ENCODE measurements around the gene PRR20B. TPM values are rescaled to one million over a fixed set of nuclear protein-coding genes. Genes with fewer than 3 reads are reported as not detected.
"Not testable (repeated sequence)": the region's sequence is repeated elsewhere in the genome, so short reads cannot be mapped to it uniquely, and the experiment has no call there.

Gene PRR20B
- total RNA-seq: not detected

- DNase-seq (ENCODE audit: low spot score): not testable (repeated sequence)
Measured at GRCh38 chr13:57147188-57147587, at the start of gene PRR20B. PRR20B (plus strand) TSS chr13:57147488; CDS start chr13:57147875, 387 bp downstream.

- DNase-seq (ENCODE audit: low spot score): no peak
Measured at GRCh38 chr13:57114945-57115344, 32.3 kb upstream of the PRR20B start.

- no peak for DNase-seq (ENCODE audit: low spot score)
Measured at GRCh38 chr13:57123681-57124080, 23.6 kb upstream of the PRR20B start.

- DNase-seq (ENCODE audit: low spot score): no peak
Measured at GRCh38 chr13:57128909-57129308, 18.4 kb upstream of the PRR20B start.

- no peak for DNase-seq (ENCODE audit: low spot score)
Measured at GRCh38 chr13:57136093-57136492, 11.2 kb upstream of the PRR20B start.

- DNase-seq (ENCODE audit: low spot score): no peak
Measured at GRCh38 chr13:57137585-57137984, 9.7 kb upstream of the PRR20B start.

- DNase-seq (ENCODE audit: low spot score): no peak
Measured at GRCh38 chr13:57138988-57139387, 8.3 kb upstream of the PRR20B start.

GRCh38 chr13:57139781-57140180 lies 7.5 kb upstream of the PRR20B start:
- DNase-seq (ENCODE audit: low spot score): not testable (repeated sequence)

- not testable (repeated sequence) for DNase-seq (ENCODE audit: low spot score)
Measured at GRCh38 chr13:57140235-57140968, 6.9 kb upstream of the PRR20B start, which contains the start of gene PRR20A. PRR20A (plus strand) TSS chr13:57140918; CDS start chr13:57141305, 387 bp downstream.

- DNase-seq (ENCODE audit: low spot score): not testable (repeated sequence)
Measured at GRCh38 chr13:57148106-57148505, 818 bp downstream of the PRR20B start.

GRCh38 chr13:57153761-57154160 lies 6.5 kb downstream of the PRR20B start, which contains the start of gene PRR20C:
PRR20C (plus strand) TSS chr13:57154061; CDS start chr13:57154448, 387 bp downstream.
- not testable (repeated sequence) for DNase-seq (ENCODE audit: low spot score)

GRCh38 chr13:57160332-57160731 lies 13.0 kb downstream of the PRR20B start, which contains the start of gene PRR20D:
PRR20D (plus strand) TSS chr13:57160632; CDS start chr13:57161019, 387 bp downstream.
- not testable (repeated sequence) for DNase-seq (ENCODE audit: low spot score)

GRCh38 chr13:57166897-57167296 lies 19.6 kb downstream of the PRR20B start, which contains the start of gene PRR20E:
PRR20E (plus strand) TSS chr13:57167197; CDS start chr13:57167584, 387 bp downstream.
- not testable (repeated sequence) for DNase-seq (ENCODE audit: low spot score)

- no peak for DNase-seq (ENCODE audit: low spot score)
Measured at GRCh38 chr13:57191667-57192066, 44.4 kb downstream of the PRR20B start.

Other genes with a start within 250 kb of the PRR20B start
- gene PRR20A, start 6.6 kb upstream of the PRR20B start, total RNA-seq: not detected
- gene PRR20C, start 6.6 kb downstream of the PRR20B start, total RNA-seq: not detected
- not detected for gene PRR20D, start 13.1 kb downstream of the PRR20B start, total RNA-seq
- not detected for gene PRR20E, start 19.7 kb downstream of the PRR20B start, total RNA-seq